Right renal cortex interstitium (tissue), 3 donors: Measurements from ENCODE around the gene S100PBP. TPM values are rescaled to one million over a fixed set of nuclear protein-coding genes. Genes with fewer than 3 reads are reported as not detected.
"Not testable (repeated sequence)": the region's sequence is repeated elsewhere in the genome, so short reads cannot be mapped to it uniquely, and the experiment has no call there.

ENCODE experiments used
- DNase-seq, 3 donors: peaks; one replicate each; pipeline ENCODE4 v3.0.0-alpha.2; 2013; ENCODE audit warnings: low read depth in 3 of 3, low spot score in 2 of 3
- polyA plus RNA-seq, 3 donors: library from polyadenylated mRNA; unstranded; fragments of 120-200 nt; gene quantifications; one replicate each; pipeline ENCODE4 v1.2.1, GENCODE V29; 2013; ENCODE audit not compliant: insufficient read length in 3 of 3

Gene S100PBP
- polyA plus RNA-seq, 3 donors, result 30.5 to 33.6 (median 31.0) TPM

GRCh38 chr1:32783851-32784250 lies 33.6 kb upstream of the S100PBP start:
- no peak for DNase-seq

GRCh38 chr1:32784817-32785216 lies 32.6 kb upstream of the S100PBP start:
- no peak for DNase-seq

GRCh38 chr1:32786856-32787255 lies 30.6 kb upstream of the S100PBP start:
- no peak for DNase-seq

- not testable (repeated sequence) for DNase-seq
Measured at GRCh38 chr1:32789356-32789755, 28.1 kb upstream of the S100PBP start.

- no peak for DNase-seq
Measured at GRCh38 chr1:32791881-32792280, 25.6 kb upstream of the S100PBP start.

- DNase-seq, result not testable (repeated sequence)
Measured at GRCh38 chr1:32795763-32796162, 21.7 kb upstream of the S100PBP start.

- DNase-seq, result no peak
Measured at GRCh38 chr1:32797456-32797855, 20.0 kb upstream of the S100PBP start.

GRCh38 chr1:32798191-32798590 lies 19.3 kb upstream of the S100PBP start:
- DNase-seq, result no peak

- DNase-seq, result no peak
Measured at GRCh38 chr1:32798679-32799416, 18.6 kb upstream of the S100PBP start.

- no peak for DNase-seq
Measured at GRCh38 chr1:32801096-32801715, 16.2 kb upstream of the S100PBP start.

- not testable (repeated sequence) for DNase-seq
Measured at GRCh38 chr1:32804460-32804859, 13.0 kb upstream of the S100PBP start.

- no peak for DNase-seq
Measured at GRCh38 chr1:32806290-32806689, 11.2 kb upstream of the S100PBP start.

GRCh38 chr1:32806910-32807523 lies 10.4 kb upstream of the S100PBP start:
- no peak for DNase-seq

GRCh38 chr1:32808580-32808979 lies 8.9 kb upstream of the S100PBP start:
- no peak for DNase-seq

- DNase-seq, result no peak
Measured at GRCh38 chr1:32810358-32810757, 7.1 kb upstream of the S100PBP start.

- no peak for DNase-seq
Measured at GRCh38 chr1:32811265-32811664, 6.2 kb upstream of the S100PBP start.

- DNase-seq, result no peak
Measured at GRCh38 chr1:32811917-32812316, 5.5 kb upstream of the S100PBP start.

GRCh38 chr1:32813941-32814739 lies 3.3 kb upstream of the S100PBP start:
- DNase-seq, result no peak

- peak in 1 of 3 donors; percentile 1 for DNase-seq
Measured at GRCh38 chr1:32816676-32817158, 736 bp upstream of the S100PBP start.

- DNase-seq, result peak; percentile 58 to 81 (median 69)
Measured at GRCh38 chr1:32817815-32818786, 648 bp downstream of the S100PBP start.
